Endothelial cell of umbilical vein (primary cell): ENCODE measurements around the gene GPS1. TPM values are rescaled to one million over a fixed set of nuclear protein-coding genes. Genes with fewer than 3 reads are reported as not detected.

ENCODE experiments used
- BruUV-seq: library from RNA; stranded (reverse); fragments of 400-500 nt; replicated peaks from 2 replicates; lab custom pipeline; 2021; lab: Mats Ljungman, UMichigan
- CTCF ChIA-PET: fragments of 300-600, 350-600 bp; sonication (Branson Sonifier 250); formaldehyde crosslinking; loops from one replicate; lab custom pipeline; 2021; ENCODE audit warnings: antibody characterized with exemption, inconsistent platforms; lab: Charles Lee
- POLR2A ChIA-PET: fragments of 300-600, 350-600 bp; sonication (Branson Sonifier 250); formaldehyde crosslinking; loops from one replicate; lab custom pipeline; 2021; ENCODE audit warnings: antibody characterized with exemption, inconsistent platforms; lab: Charles Lee
- DNase-seq: peaks from one replicate; pipeline ENCODE4 v3.0.0-alpha.2; 2011; ENCODE audit warnings: low read depth, low spot score
- FAIRE-seq: peaks from 2 replicates; lab custom pipeline; 2011; peaks lifted over from hg19 to GRCh38; lab: Jason Lieb, UNC
- H2AFZ ChIP-seq: 2 replicates; pipeline ENCODE4 v1.6.0; 2012; ENCODE audit warnings: low read depth, low read length, control low read depth, inconsistent platforms
- H3K27ac ChIP-seq: 2 replicates; pipeline ENCODE4 v1.5.1; 2011; ENCODE audit warnings: low read depth, mild to moderate bottlenecking, control low read depth, low read length, moderate library complexity; ENCODE audit not compliant: insufficient read depth
- H3K27me3 ChIP-seq, 2 experiments: 2 replicates each; pipeline versions ENCODE4 v1.6.0 to v1.6.1; 2011; ENCODE audit warnings: low read length in 2 of 2, mixed read lengths in 1 of 2; ENCODE audit not compliant: control insufficient read depth in 2 of 2, insufficient read depth in 2 of 2
- H3K36me3 ChIP-seq, 2 experiments: 2 replicates in 1 of 2; 3 replicates in 1 of 2; pipeline ENCODE4 v1.5.1; 2011; ENCODE audit warnings: low read length in 2 of 2, mild to moderate bottlenecking in 1 of 2, moderate library complexity in 1 of 2; ENCODE audit not compliant: control insufficient read depth in 2 of 2, insufficient read depth in 2 of 2; ENCODE audit errors: extremely low read depth in 1 of 2
- H3K4me1 ChIP-seq: 3 replicates; pipeline ENCODE4 v1.5.1; 2011; ENCODE audit warnings: mild to moderate bottlenecking, low read length; ENCODE audit not compliant: control insufficient read depth, insufficient read depth; ENCODE audit errors: extremely low read depth
- H3K4me2 ChIP-seq: 2 replicates; pipeline ENCODE4 v1.6.1; 2011; ENCODE audit warnings: low read length, control low read depth, mixed read lengths; ENCODE audit not compliant: insufficient read depth
- H3K4me3 ChIP-seq, 3 experiments: fragments of 200-600 bp in 1 of 3; sonication (generic), shearing (Covaris generic) in 1 of 3; replicated peaks in 1 of 3; 2 replicates each; pipeline ENCODE4 v1.5.1; 2011 to 2016; ENCODE audit warnings: control low read depth in 3 of 3, low read length in 3 of 3, mild to moderate bottlenecking in 2 of 3, inconsistent platforms in 1 of 3, low read depth in 1 of 3, moderate library complexity in 1 of 3; ENCODE audit not compliant: insufficient read depth in 1 of 3
- H3K79me2 ChIP-seq: 2 replicates; pipeline ENCODE4 v1.6.0; 2012; ENCODE audit warnings: low read length, inconsistent platforms; ENCODE audit not compliant: control insufficient read depth, insufficient read depth
- H3K9ac ChIP-seq: replicated peaks from 2 replicates; pipeline ENCODE3; 2011; ENCODE audit warnings: low read length, control low read depth; ENCODE audit not compliant: insufficient read depth; ENCODE audit errors: extremely low read depth
- H3K9me1 ChIP-seq: replicated peaks from 3 replicates; pipeline ENCODE4 v1.6.0; 2011; ENCODE audit warnings: mild to moderate bottlenecking, low read length; ENCODE audit not compliant: control insufficient read depth, insufficient read depth; ENCODE audit errors: extremely low read depth
- H3K9me3 ChIP-seq: replicated peaks from 2 replicates; pipeline ENCODE4 v1.5.1; 2012; ENCODE audit warnings: low read length, inconsistent platforms; ENCODE audit not compliant: control insufficient read depth, insufficient read depth
- H4K20me1 ChIP-seq: replicated peaks from 2 replicates; pipeline ENCODE3; 2011; ENCODE audit warnings: mild to moderate bottlenecking, low read length; ENCODE audit not compliant: control insufficient read depth, insufficient read depth; ENCODE audit errors: extremely low read depth
- CTCF ChIP-seq, 2 donors: IDR thresholded peaks; 1 replicate in 1 of 2; 2 replicates in 1 of 2; pipeline ENCODE4 v1.5.1; 2011; ENCODE audit warnings: low read length in 2 of 2, mild to moderate bottlenecking in 2 of 2, moderate library complexity in 2 of 2, control low read depth in 1 of 2, inconsistent platforms in 1 of 2, low read depth in 1 of 2; ENCODE audit not compliant: insufficient read depth in 1 of 2; ENCODE audit errors: extremely low read depth in 1 of 2
- FOS ChIP-seq: IDR thresholded peaks from 2 replicates; pipeline ENCODE4 v1.6.1; 2011; ENCODE audit warnings: mild to moderate bottlenecking, low read length, moderate library complexity, borderline replicate concordance; ENCODE audit not compliant: insufficient read depth
- GATA2 ChIP-seq: IDR thresholded peaks from 2 replicates; pipeline ENCODE4 v1.7.0; 2011; ENCODE audit warnings: low read depth, mild to moderate bottlenecking, moderate library complexity, mixed read lengths, low read length; ENCODE audit not compliant: insufficient read length, insufficient read depth
- JUN ChIP-seq: IDR thresholded peaks from 2 replicates; pipeline ENCODE4 v1.6.1; 2011; ENCODE audit warnings: borderline replicate concordance, low read depth; ENCODE audit not compliant: insufficient read length, insufficient read depth
- MYC ChIP-seq: IDR thresholded peaks from one replicate; pipeline ENCODE4 v1.6.1; 2011; ENCODE audit warnings: mild to moderate bottlenecking, low read depth, low read length
- POLR2A ChIP-seq: IDR thresholded peaks from 2 replicates; pipeline ENCODE4 v1.6.1; 2012; ENCODE audit warnings: low read depth, mild to moderate bottlenecking, control low read depth, low read length
- dilution Hi-C: fragments of 300-500 bp; cut with MboI; formaldehyde crosslinking; loops from one replicate; pipeline ENCODE4 v1.15.0; 2019; ENCODE audit warnings: low sequenced_read_pairs; ENCODE audit not compliant: extremely low pct_ligation_motif_present
- intact Hi-C: fragments of 100-400 bp; cut with micrococcal nuclease; formaldehyde crosslinking; loops from one replicate; pipeline ENCODE4 v1.10.0; 2022
- polyA plus RNA-seq, 4 experiments: library from polyadenylated mRNA; depleted of rRNA in 3 of 4; stranded (reverse) in 3 of 4; unstranded in 1 of 4; fragments of >200 nt; gene quantifications; 2 replicates each; pipeline versions ENCODE4 v1.2.1 to v1.2.3, GENCODE V29; 2011 to 2012; ENCODE audit warnings: missing spikeins in 1 of 4
- total RNA-seq: library from RNA; stranded (reverse); gene quantifications from 2 replicates; pipeline ENCODE4 v1.2.3, GENCODE V29; 2021

The GPS1 gene
- total and polyA plus RNA-seq, 2 donors (not counting 3 experiments of a cell fraction or from before 2014, with no cell fraction given) = 116 to 178 TPM

DNA sequence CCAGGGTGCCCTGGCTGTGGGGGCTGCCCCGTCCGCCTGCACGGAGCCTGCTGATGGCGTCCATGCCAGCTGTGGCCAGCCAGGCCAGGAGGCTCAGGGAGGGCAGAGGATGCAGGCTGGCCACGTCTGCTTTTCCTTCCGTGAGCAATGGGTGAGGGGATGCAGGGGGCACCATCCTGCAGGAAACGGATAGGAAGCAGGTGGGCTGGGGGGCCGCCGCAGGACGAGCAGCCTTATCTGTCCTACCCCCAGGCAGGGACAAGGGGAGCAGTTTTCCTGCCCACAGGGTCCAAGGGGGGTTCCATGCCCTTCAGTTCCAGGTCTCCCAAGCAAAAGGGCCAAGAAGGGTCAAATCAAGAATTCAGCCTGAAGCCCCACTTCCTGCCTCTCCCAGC lies 7.2 kb downstream of the GPS1 start:
- H3K4me2 ChIP-seq = no peak overlapping the region
- DNase-seq (no peak), FAIRE-seq (no peak)
- TF ChIP-seq JUN (no peak), FOS (no peak), CTCF (IDR thresholded peaks at IDR 0.05; ENCODE audit: extremely low read depth in 1 of 2, insufficient read depth in 1 of 2, low read depth in 1 of 2, low read length in 2 of 2) (no peak), MYC (no peak), POLR2A (no peak), GATA2 (no peak)
- no peaks in the 10 kb centered on the region for H3K27me3 ChIP-seq
- H4K20me1 ChIP-seq = no peaks in the 10 kb centered on the region
- ChIA-PET POLR2A (no interaction called here), CTCF (no interaction called here)
- H3K79me2 ChIP-seq = no peaks in the 10 kb centered on the region
- BruUV-seq = no TSS peak
- H3K4me3 ChIP-seq = no peak overlapping the region
- H3K9ac ChIP-seq = no peak overlapping the region
- dilution Hi-C loops (no loop called here), intact Hi-C loops (no loop called here)
- no peak overlapping the region for H2AFZ ChIP-seq
- H3K9me3 ChIP-seq = no peaks in the 10 kb centered on the region
- no peaks in the 10 kb centered on the region for H3K4me1 ChIP-seq
- H3K36me3 ChIP-seq = peaks cover 12 to 57% of the 10 kb centered on the region in 2 experiments
- no peak overlapping the region for H3K27ac ChIP-seq
- no peaks in the 10 kb centered on the region for H3K9me1 ChIP-seq
